PC-3 (cell line): Measurements from ENCODE around the gene DNAJC8.

Source experiments
- CTCF ChIP-seq: fragments of 300-600 bp; sonication (generic); conservative IDR thresholded peaks from 2 replicates; pipeline ENCODE4 v1.5.1; 2017; ENCODE audit warnings: antibody characterized with exemption, low read depth, mild to moderate bottlenecking, low read length
- EZH2 ChIP-seq: fragments of 300-600 bp; sonication (generic); IDR thresholded peaks from one replicate; pipeline ENCODE4 v1.6.1; 2017; ENCODE audit warnings: antibody characterized with exemption, mild to moderate bottlenecking, low read length; ENCODE audit not compliant: unreplicated experiment

- TF ChIP-seq EZH2: no peak
- TF ChIP-seq CTCF: no peak
Measured at GRCh38 chr1:28249866-28250295, 17.1 kb upstream of the DNAJC8 start.
